ENCODE data around the gene MAML2.
"Not testable (repeated sequence)": the region's sequence is repeated elsewhere in the genome, so short reads cannot be mapped to it uniquely, and the experiment has no call there.

Gene MAML2

DNA sequence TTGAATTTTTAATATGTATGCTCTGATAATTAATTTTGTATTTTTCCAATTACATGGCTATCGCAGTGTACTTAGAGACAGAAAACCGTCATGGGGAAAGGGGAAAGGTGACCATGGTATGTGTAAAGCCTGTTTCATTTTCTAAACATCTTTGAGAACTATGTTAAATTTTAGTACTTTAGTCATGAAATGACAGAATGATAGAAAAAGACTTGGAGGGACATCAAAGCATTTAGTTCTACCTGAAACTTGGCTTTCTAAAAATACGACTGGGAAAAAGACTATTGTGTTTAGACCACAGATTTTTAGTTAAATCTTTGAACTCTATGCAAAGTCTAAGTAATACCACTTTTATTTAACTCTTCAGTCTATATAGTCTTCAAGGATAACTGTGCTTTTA, 54.1 kb downstream of the MAML2 start:
- DNase-seq, result no peak

DNA sequence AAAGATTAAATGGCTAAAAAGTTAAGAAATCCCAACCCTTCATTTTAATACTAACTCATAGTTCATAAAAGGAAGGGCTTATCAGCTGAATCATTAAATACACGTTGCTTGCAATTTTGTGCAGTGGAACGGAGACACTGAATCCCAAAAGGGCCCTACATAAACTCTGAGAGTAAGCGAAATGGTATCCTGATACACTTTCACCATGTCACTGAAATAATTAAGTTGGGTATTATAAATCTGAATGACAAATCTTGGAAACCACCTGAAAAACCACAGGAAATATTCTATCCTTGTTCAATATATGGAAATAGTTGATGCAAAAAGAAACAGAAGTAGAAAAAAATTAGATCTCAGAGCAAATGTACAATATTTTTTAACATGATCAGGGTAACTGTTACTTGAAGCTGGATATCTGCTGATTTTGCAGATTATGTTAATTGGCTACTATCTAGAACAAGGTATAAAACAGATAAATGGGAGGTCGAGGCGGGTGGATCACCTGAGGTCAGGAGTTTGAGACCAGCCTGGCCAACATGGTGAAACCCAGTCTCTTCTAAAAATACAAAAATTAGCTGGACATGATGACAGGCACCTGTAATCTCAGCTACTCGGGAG, 55.1 kb downstream of the MAML2 start:
- no peak for DNase-seq

DNA sequence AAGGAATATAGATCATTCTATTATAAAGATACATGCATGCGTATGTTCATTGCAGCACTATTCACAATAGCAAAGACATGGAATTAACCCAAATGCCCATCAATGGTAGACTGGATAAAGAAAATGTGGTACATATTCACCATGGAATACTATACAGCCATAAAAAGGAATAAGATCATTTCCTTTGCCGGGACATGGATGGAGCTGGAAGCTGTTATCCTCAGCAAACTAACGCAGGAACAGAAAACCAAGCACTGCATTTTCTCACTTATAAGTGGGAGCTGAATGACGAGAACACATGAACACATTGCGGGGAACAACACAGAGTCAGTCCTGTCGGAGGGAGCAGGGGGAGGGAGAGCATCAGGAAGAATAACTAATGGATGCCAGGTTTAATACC, 57.0 kb downstream of the MAML2 start:
- DNase-seq, result not testable (repeated sequence)

DNA sequence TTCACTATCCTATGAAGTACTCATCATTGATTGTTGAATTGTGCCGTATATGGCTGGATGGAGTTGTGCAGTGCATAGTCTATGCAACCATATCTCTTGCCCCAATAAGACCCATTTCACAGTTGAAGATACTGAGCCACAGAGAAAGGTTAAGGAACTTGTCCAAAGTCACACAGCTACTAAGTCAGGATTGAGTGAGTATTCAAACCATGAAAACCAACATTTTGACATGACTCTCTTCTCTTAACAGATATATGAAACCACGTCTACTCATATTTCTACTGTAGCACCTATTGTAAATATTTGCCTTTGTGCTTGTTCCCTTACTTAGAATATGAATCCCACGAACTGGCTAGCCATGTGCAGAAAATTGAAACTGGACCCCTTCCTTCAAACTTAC, 58.1 kb downstream of the MAML2 start:
- DNase-seq, result no peak

DNA sequence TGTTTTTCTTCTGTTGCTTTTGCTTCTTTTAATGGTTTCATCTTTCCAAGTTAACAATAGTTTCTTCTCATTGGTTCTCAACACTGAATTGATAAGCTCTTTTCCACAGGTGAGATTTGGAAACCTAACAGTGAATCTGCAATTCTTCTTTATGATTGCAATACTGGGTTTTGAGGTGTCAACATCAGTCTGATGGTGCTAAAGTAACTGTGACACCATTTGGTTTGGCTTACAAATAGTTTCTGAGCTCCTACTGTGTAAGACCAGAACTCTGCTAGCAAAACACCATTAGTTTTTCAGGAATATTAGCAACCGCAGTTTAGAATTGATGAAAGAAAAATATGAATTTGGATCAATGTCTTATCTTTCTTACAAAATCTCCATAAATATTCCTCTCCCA, 58.6 kb downstream of the MAML2 start:
- no peak for DNase-seq

DNA sequence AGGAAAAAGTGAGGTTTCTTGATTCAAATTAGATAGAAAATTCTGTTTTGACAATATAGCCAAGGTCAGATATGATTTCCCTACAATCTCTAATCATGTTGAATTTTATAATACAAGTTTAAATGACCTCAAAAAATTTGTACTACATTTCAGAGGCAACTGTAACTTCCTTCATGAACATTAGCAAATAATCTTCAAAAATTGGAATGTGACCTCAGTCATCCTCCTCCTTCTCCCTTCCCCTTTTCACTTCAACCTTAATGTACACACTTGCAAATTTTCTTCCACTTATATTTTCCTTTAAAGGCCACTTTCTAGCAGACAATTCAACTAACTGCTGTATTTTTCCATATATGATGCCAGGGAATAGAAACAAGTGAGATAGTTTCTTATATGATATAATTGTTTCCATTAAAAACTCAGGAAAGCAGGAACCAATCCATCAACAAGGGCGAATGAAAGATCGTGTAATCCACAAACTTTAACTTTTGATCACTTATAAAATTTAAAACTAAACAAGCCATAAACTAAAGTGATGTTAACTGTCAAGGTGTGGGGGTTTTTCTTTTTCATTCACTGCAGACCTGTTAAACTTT, 60.3 kb downstream of the MAML2 start:
- no peak for DNase-seq

DNA sequence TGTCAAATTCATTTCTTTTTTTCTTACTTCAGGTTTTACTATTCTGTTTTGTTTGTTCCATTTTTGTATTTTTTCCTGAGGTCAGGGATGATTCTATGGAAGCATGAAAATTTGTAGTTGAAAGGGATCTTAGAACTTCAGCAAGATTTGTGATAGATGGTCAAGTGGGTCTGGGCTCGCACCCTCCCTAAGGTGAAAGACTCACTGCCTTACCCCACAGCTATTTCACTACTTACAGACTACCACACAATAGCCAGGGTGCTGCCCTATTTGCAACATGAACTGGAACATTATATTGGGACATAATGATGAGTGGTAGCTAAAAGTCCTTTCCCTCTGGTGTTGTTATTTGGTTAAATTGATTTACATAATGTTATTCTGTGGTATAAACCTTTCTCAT, 62.6 kb downstream of the MAML2 start:
- no peak for DNase-seq

DNA sequence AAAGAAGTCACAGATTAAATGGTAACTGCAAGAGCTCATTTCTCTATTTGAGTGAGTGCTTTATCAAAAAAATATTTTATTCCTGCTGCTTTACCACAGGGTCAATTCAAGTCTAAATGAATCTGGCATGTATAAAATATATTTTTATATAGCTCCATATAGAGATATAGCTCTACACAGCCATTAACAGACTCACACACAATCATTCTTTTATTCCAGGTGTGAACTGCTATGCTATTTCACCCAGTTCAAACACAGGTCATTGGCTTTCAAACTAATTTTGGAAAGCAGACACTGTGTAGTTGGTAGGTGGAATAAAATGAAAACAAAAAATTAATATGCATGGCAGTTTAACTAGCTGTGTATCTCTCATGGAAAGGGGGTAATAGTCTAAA, 63.1 kb downstream of the MAML2 start:
- no peak for DNase-seq

DNA sequence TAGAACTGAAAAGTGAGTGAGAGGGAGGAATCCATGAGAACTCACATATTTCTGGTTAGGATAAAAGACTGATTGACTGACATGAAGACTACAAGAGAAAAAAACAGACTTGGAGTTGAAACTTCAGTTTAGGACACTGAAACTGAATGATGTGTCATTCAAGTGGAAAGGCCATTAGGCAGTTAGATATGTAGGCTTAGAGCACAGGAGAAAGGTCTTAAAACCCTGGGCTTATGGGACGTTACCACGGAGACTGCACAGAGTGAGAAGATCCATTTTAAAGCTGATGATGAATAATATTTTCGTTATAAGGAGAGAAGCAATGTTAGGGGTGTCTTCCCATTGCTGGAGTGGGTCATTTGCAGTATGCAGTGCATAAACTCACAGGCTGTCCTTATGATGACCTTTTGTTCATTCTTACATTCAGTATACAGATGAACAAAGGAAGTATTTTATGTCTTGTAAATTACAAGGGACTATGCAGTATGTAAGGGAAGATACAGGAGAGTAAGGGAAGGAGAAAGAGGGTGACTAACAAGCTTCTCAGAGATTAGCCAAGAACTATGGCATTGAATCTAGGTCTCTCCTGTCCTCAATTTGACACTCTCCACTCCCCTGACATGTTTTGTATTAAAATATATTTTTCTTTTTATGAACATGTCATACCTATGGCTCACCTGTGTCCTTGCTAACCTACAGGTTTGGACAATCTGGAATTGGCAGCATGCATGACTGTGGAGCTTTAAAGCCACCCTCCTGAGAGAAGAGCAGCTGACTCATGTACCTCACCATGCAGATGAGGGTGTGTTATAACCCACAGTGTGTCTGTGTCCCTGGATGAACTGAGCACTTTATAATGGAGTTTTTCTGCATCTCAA, 63.7 kb downstream of the MAML2 start:
- DNase-seq, result no peak

DNA sequence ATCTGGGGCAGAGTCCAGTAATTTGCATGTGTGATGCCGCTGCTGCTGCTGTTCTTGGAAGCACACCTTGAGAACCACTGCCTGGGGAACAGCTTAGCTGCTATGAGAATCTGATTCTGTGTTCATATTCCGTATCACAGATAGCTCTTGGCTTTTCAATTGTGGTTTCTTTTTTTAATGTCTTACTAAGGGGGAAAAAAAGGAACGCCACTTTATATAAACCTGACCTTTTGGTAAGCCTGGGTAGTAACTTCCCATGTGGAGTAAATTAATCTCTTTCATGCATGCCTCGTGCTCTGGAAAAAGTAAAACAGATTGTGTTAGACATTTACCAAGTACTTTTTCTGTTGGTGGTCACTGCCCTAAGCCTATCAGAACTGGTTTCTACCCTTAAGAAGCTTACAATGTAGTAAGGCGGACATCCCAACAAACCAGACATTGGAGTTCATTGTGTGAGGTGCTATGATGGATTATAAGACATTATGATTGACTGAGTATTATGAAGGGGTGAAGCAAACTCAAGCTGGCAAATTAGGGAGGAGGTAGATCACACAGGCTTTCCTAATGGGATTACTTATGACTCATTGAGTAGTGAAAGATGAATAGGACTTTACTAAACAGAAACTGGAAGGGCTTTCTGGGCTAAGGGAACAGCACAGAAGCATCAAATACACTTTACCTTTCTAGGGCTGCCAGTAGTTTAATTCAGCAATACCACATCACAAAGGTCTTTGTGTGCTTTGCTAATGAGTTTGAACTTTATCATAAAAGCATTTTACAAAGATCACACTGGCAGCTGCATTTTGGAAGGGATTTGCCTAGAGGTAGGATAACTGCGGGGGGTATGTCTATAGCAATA, 64.7 kb downstream of the MAML2 start:
- no peak for DNase-seq

DNA sequence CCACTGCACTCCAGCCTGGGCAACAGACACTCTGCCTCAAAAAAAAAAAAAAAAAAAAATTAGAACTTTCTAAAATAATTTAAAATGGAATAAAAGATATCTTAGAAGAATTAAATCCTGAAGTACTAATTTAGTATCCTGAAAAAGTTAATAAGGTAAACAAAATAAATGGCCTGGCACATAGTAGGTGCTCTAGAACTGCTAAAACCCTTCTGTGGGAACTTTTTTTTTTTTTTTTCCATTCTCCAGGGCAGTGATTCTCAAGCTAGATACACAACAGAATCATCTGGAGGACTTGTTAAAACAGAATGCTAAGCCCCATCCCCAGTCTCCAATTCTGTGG, 65.3 kb downstream of the MAML2 start:
- DNase-seq, result no peak

DNA sequence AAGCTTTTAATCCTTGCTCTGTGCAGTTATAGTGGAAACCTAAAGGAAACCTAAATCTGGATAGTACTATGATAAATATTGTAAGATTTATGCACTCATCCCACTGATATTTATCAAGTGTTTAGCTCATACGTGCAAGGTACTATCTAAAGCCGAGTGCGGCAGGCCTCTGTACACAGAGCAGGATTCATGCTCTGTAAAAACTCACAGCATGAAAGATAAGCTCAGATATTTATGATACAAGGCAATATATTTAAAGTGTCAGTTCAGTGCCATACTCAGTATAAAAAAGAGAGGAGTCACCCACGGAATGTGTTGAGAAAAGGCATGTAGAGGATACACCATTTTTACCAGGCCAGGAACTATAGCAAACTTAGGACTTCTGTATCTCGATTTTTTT, 66.2 kb downstream of the MAML2 start:
- DNase-seq, result no peak

DNA sequence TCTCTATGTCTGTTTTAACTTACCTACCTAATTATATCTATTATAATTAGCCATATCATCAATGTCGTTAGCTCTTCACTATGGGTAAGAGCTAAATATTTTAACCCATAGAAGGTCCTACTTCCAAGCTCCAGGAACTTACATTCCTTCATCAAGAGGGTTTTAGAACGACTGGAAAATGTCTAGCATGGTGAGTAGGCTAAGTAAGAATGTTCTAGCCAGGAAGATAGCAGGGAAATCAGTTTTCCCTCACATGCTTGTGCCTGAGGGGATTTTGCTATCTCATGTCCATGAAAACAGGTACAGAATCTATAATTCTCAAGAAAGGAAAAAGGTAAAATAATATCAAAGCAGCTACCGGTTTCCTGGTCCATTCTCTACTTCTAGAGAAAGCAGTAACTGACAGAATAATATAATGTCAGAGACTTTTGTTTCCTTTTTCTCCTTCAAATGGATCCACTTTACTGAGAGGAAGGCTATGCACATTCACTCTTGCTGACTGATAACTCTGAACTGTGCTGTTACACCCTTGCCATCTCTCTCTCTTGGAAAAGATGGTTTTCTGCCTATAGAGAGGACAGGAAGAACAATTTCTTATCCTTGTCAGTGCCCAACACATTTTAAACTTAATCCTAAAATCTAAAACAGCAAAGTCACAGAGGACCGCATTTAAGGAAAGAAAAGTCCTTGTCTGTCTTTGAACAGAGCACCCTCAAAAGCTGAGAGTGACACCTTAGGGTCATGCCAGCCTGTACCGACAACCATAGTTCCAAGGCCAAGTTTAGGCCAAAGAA, 67.0 kb downstream of the MAML2 start:
- no peak for DNase-seq

DNA sequence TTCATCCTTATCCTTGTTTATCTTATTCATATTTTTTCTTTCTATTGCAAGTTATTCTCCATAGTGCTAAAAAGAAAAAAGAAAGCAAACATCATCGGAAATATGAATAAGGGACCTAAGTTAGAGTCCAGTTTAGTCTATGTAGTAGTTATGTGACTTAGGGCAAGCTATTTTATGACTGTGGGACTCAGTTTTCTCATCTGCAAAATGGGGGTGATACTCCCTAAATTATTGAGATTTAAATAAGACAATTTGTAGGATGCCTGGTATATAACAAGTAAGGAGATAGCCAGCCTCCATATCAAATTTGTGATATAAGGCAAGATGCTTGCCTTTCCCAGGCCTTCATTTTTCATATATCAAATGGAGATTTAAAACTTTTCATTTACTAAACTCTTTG, 69.5 kb downstream of the MAML2 start:
- DNase-seq, result no peak

DNA sequence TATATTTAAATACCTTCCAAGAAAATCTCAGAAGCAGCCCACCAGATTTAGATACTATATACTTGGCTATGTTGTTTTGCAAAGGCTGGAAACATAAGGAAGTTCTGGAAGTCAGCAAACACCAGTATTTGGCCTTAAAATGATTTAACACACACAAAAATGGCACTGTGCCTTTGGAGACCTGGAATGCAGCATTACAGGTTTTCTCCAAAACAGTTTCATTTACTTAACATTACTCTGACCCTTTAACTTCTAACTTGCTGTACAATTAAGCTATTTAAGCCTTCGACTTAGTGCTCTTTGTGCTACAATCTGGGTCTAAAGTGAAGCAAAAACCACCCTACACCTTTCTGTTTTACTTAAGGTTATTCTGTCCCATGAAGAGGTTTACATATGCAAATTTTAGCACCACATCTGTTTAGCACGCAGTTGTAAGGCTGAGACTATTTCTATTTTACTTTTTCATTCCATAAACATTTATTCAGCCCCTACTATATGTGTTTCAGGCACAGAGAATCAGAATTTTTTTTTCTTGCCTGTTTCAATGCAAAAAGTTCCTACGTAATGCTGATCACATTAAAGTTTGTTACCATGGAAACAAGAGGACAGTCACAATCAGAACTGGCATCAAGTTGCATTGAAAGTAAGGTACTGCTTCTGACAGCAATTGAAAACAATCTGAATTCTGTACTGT, 70.3 kb downstream of the MAML2 start:
- DNase-seq, result no peak

DNA sequence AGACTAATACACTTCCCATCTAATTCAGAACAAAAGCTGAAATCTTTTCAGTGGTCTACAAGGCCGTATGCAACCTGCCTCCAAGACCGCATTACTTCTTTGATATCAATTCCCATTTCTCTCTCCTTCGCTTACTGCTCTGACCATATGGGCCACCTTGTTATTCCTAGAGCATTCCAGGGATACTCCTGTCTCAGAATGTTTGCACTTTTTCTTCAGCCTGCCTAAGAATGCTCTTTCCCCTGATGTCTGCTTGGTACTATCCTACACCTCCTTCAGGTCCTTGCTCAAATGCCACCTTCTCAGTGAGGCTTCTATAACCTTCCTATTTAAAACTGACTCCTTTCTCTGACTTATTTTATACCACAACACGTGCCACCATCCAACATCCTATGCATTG, 71.2 kb downstream of the MAML2 start:
- DNase-seq, result no peak

DNA sequence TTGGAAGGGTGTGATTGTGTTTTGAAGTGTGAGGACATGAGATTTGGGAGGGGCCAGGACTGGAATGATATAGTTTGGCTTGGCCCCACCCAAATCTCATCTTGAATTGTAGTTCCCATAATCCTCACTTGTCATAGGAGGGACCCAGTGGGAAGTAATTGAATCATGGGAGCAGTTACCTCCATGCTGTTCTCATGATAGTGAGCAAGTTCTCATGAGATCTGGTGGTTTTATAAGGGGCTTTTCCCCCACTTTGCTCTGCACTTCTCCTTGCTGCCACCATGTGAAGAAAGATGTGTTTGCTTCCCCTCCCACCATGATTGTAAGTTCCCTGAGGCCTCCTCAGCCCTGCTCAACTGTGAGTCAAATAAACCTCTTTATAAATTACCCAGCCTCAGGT, 71.6 kb downstream of the MAML2 start:
- not testable (repeated sequence) for DNase-seq

DNA sequence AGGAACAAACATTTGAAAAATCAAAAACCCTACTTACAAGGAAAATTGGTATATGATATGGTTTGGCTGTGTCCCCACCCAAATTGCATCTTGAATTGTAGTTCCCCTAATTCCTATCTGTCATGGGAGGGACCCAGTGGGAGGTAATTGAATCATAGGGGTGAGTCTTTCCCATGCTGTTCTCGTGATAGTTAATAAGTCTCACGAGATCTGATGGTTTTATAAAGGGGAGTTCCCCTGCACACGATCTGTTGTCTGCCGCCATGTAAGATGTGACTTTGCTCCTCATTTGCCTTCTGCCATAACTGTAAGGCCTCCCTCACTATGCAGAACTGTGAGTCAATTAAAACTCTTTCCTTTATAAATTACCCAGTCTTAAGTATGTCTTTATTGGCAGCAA, 74.5 kb downstream of the MAML2 start:
- DNase-seq, result not testable (repeated sequence)

DNA sequence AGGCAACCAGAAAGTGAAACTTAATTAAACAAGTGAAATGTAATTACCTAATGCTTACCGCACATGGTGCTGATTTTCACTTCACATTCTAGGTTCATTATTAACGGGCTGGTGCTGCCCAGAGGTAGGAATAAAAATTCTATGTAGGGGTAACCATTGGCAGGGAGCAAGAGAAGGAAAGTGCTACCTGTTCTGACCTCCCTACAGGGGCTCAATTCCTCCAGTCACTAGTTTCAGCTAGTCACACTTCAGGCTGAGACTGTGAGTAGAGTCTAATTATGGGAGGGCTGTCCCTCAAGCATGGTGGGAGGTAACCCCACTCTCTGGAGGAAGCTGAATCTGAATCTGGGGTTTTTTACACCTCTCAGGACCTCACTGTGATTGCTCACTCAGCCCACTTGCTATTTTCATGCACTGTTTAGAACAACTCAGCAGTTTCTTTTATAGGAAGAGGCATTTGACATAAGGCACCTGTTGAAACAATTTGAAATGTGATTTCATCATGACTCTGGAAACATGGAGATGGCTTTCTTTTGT, 75.4 kb downstream of the MAML2 start:
- DNase-seq, result peak; percentile 31

DNA sequence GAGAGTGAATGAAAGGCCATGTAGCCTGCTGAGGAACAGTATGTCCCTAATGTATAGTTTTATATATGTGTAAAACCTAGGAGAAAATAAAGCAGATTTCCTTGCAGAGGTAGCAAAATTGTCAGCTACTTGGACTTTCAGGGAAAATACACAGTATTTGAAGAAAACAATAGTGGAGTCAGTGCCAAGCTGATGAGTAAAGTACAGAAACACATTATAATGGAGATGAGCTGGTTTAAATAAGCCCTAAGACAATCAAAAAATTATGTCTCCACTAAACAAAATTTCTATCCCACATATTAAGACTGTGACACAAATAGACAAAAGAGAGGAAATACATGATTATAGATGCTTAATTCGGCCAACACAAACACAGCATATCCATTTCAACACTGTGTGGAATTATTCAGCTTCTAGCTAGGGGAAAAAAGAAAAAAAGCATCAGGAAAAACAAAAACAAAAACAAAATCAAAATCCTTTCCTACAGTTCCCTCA, 75.9 kb downstream of the MAML2 start:
- DNase-seq, result no peak

DNA sequence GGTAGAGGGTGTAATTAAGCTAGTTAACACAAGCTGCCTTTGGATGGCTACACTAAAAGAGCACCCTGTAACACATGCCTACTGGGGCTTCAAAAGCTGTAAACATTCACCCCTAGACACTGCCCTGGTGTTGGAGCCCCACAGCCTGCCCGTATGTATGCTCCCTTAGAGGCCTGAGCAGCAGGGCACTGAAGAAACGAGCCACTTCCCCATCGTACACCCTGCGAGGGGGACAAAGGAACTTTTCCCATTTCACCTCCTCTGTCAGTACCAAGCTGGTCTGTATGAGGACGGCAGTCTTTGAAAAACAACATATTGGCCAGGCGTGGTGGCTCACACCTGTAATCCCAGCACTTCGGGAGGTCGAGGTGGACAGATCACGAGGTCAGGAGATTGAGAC, 77.0 kb downstream of the MAML2 start:
- no peak for DNase-seq
